ENCODE data around the gene SNX8.

The SNX8 gene

DNA sequence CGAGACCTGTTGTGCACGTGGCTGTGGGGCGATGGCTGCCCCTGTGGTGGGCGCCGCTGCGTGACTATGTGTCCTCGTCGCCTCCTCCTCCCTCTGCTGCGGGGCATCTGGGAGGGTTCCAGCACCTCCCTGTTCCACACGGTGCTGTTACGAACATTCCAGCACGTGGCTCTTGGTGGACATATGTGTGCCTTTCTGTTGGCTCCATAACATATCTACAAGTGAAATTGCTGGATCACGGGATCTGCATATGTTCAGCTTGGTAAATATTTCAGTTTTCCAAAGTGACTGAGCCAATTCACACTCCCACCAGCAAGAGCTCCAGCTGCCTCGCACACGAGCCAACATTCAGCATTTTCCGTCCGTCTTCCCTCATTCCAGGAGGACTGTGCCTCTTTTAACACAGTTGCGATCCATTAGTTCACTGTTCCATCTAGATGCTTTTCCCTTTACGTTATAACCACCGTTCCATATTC, 25.1 kb downstream of the SNX8 start:
- H3K36me3 ChIP-seq (ENCODE audit: insufficient read depth, low read length): no peaks in the 10 kb centered on the region; the same call in 1 of the 2 replicates
- H4K20me1 ChIP-seq (ENCODE audit: insufficient read depth, low read length): peaks cover 4% of the 10 kb centered on the region; the same call in 1 of the 2 replicates
- no peak overlapping the region for H2AFZ ChIP-seq (ENCODE audit: low read depth, low read length)
- H3K4me2 ChIP-seq (ENCODE audit: insufficient read depth, low read length): no peak overlapping the region
- no peak overlapping the region for H3K27ac ChIP-seq (ENCODE audit: low read length)
- no peak overlapping the region for H3K4me3 ChIP-seq (ENCODE audit: low read depth in 1 of 2, low read length in 2 of 2)
- no peak for DNase-seq
- H3K4me1 ChIP-seq (ENCODE audit: insufficient read depth, low read length): no peaks in the 10 kb centered on the region
- TF ChIP-seq, protein P1, sequence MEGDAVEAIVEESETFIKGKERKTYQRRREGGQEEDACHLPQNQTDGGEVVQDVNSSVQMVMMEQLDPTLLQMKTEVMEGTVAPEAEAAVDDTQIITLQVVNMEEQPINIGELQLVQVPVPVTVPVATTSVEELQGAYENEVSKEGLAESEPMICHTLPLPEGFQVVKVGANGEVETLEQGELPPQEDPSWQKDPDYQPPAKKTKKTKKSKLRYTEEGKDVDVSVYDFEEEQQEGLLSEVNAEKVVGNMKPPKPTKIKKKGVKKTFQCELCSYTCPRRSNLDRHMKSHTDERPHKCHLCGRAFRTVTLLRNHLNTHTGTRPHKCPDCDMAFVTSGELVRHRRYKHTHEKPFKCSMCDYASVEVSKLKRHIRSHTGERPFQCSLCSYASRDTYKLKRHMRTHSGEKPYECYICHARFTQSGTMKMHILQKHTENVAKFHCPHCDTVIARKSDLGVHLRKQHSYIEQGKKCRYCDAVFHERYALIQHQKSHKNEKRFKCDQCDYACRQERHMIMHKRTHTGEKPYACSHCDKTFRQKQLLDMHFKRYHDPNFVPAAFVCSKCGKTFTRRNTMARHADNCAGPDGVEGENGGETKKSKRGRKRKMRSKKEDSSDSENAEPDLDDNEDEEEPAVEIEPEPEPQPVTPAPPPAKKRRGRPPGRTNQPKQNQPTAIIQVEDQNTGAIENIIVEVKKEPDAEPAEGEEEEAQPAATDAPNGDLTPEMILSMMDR (IDR thresholded peaks at IDR 0.05; ENCODE audit: borderline replicate concordance, extremely low read depth, low read length, poor library complexity, severe bottlenecking): no peak
- no peak for TF ChIP-seq EZH2 (IDR thresholded peaks at IDR 0.05; ENCODE audit: borderline replicate concordance, low read depth, low read length, severe bottlenecking)
- H3K9ac ChIP-seq (ENCODE audit: low read depth, low read length): no peak overlapping the region
- H3K9me3 ChIP-seq (ENCODE audit: insufficient read depth, low read length, severe bottlenecking): no peaks in the 10 kb centered on the region
- H3K79me2 ChIP-seq (ENCODE audit: insufficient read depth, low read length): peaks cover 22% of the 10 kb centered on the region
- H3K27me3 ChIP-seq (ENCODE audit: insufficient read depth, low read length, poor library complexity): no peaks in the 10 kb centered on the region
- ATAC-seq (ENCODE audit: insufficient read depth, low read depth): no peak

DNA sequence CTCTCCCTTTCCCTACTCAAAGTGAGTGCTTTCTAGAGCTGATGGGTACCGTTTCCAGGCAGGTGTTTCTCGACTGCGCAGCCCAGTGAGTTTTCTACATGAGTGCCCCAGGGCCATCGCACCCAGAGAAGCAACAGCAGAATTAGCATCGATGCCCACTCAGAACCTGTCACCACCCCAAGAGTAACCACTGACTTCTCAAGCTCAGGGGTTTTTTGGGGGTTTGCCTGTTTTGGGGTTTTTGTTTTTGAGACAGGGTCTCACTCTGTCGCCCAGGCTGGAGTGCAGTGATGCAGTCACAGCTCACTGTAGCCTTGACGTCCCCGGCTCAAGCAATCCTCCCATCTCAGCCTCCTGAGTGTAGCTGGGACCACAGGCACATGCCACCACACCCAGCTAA, 25.7 kb downstream of the SNX8 start:
- H3K27ac ChIP-seq (ENCODE audit: low read length): no peak overlapping the region
- no peak for TF ChIP-seq EZH2 (IDR thresholded peaks at IDR 0.05; ENCODE audit: borderline replicate concordance, low read depth, low read length, severe bottlenecking)
- TF ChIP-seq, protein P1 (IDR thresholded peaks at IDR 0.05; ENCODE audit: borderline replicate concordance, extremely low read depth, low read length, poor library complexity, severe bottlenecking): no peak
- no peaks in the 10 kb centered on the region for H3K4me1 ChIP-seq (ENCODE audit: insufficient read depth, low read length)
- no peak for ATAC-seq (ENCODE audit: insufficient read depth, low read depth)
- no peaks in the 10 kb centered on the region for H3K9me3 ChIP-seq (ENCODE audit: insufficient read depth, low read length, severe bottlenecking)
- H3K79me2 ChIP-seq (ENCODE audit: insufficient read depth, low read length): peaks cover 22% of the 10 kb centered on the region
- H3K4me2 ChIP-seq (ENCODE audit: insufficient read depth, low read length): no peak overlapping the region
- no peak overlapping the region for H3K9ac ChIP-seq (ENCODE audit: low read depth, low read length)
- no peak for DNase-seq
- no peak overlapping the region for H3K4me3 ChIP-seq (ENCODE audit: low read depth in 1 of 2, low read length in 2 of 2)
- no peaks in the 10 kb centered on the region for H3K27me3 ChIP-seq (ENCODE audit: insufficient read depth, low read length, poor library complexity)
- peaks cover 6% of the 10 kb centered on the region; the same call in 1 of the 2 replicates for H4K20me1 ChIP-seq (ENCODE audit: insufficient read depth, low read length)
- no peak overlapping the region for H2AFZ ChIP-seq (ENCODE audit: low read depth, low read length)
- no peaks in the 10 kb centered on the region; the same call in 1 of the 2 replicates for H3K36me3 ChIP-seq (ENCODE audit: insufficient read depth, low read length)

DNA sequence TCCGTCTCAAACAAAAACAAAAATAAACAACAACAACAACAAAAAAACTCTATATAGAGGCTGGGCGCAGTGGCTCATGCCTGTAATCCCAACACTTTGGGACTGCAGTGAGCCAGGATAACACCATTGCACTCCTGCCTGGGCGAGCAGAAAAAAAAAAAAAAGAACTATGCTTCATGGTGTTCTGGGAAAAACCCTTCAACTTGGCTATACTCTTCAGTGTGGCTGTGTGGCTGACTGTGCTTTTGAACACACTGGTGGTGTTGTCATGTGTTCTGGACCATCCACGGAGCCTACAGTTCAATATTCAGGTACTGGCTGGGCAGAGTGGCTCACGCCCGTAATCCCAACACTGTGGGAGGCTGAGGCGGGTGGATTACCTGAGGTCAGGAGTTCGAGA, 26.5 kb downstream of the SNX8 start:
- TF ChIP-seq, protein P1 (IDR thresholded peaks at IDR 0.05; ENCODE audit: borderline replicate concordance, extremely low read depth, low read length, poor library complexity, severe bottlenecking): no peak
- no peak for TF ChIP-seq EZH2 (IDR thresholded peaks at IDR 0.05; ENCODE audit: borderline replicate concordance, low read depth, low read length, severe bottlenecking)
- Histone ChIP-seq H3K4me2 (ENCODE audit: insufficient read depth, low read length) (no peak overlapping the region), H4K20me1 (ENCODE audit: insufficient read depth, low read length) (peaks cover 11% of the 10 kb centered on the region; the same call in 1 of the 2 replicates), H3K27ac (ENCODE audit: low read length) (no peak overlapping the region), H3K9me3 (ENCODE audit: insufficient read depth, low read length, severe bottlenecking) (no peaks in the 10 kb centered on the region), H3K9ac (ENCODE audit: low read depth, low read length) (no peak overlapping the region), H3K79me2 (ENCODE audit: insufficient read depth, low read length) (peaks cover 23% of the 10 kb centered on the region), H3K4me1 (ENCODE audit: insufficient read depth, low read length) (no peaks in the 10 kb centered on the region), H3K27me3 (ENCODE audit: insufficient read depth, low read length, poor library complexity) (no peaks in the 10 kb centered on the region), H3K4me3 (ENCODE audit: low read depth in 1 of 2, low read length in 2 of 2) (no peak overlapping the region), H3K36me3 (ENCODE audit: insufficient read depth, low read length) (no peaks in the 10 kb centered on the region; the same call in 1 of the 2 replicates), H2AFZ (ENCODE audit: low read depth, low read length) (no peak overlapping the region)
- DNase-seq (no peak), ATAC-seq (ENCODE audit: insufficient read depth, low read depth) (no peak)
